GM21515 (cell line): Measurements from ENCODE around the gene TP53AIP1.

Experiments used
- ATAC-seq: cut with Tn5 transposase; IDR thresholded peaks from one replicate; pipeline ENCODE4 v1.9.1; 2021; ENCODE audit not compliant: unreplicated experiment

Gene TP53AIP1

DNA sequence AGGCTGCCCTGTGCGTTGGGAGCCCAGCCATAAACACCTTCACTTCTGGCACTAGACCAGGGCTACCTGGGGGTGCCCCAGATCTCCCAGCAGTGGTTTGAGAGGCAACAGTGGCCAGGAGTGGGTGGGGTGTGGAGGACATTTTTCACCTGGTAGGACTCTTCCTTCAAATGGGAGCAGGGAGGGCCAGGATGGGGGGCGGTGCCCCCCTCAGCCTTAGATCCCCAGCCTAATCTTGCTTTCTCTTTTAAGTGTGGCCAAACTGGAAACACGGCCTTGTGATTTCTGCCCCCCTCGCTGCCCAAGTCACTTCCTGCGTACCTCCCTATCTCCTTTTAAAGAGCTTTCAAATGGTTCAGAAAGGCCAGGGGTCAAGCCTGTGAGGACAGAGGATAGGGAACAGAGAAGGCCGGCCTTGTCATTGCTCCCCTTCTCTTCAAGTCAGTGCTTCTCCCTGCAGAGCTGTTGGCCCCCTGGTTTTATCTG, 50.7 kb downstream of the TP53AIP1 start:
- no peak for ATAC-seq

DNA sequence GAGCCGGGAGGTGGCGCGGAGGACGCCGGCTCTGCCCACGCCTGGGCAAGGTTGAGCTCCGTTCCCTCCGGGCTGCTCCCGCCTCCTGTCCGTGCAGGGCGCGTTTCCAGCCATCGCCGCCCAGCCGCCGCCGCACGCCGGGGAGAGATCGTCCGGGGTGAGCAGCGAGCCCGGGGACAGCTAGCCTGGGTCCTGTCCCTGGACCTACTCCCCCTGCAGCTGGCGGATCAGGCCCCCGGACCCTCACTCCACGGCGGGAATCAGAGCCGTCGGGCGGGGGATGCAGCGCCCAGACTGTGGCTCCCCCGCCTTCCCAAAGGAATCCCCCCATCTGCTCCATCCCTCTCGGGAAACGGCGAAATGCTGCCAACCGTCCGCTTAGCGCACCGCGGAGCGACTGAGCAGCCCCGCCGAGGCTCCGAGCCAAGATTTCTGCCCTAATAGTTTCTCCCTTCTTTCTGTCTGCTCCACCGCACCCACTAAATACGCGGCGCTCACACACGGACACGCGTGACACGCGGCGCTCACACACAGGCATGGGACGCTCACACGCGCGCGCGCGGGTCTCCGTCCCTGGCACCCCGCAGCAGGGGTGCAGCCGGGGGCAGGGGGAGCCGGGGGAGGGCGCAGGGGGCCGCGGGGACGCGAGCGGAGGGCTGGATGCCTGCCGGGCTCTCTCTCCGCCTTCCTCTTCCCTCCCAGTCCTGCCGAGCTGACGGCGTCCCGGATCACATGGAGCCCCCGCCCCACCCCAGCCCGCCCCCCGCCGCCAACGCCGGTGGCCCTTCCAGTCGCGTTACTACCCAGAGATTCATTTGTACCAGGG, 51.9 kb downstream of the TP53AIP1 start, which contains the start of gene KCNJ5:
KCNJ5 (plus strand) TSS at position 814 of the 826 bp plus-strand sequence. CDS start 19,918 bp downstream, outside the sequence.
- no peak for ATAC-seq

DNA sequence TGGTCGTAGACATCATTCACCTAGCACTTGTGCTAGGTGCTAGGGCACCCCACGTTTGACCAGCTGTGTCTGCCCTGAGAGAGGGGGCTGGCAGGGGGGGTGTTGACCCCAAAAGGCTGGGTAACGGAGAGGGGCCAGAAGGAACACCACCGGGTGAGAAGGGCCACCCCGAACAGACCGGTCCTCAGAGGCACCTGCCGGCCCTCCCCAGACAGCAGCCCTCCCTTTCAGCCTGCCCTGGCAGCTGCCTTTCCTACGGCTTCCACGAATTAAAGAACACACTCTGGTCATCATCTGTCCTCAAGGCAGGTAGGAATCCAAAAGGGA, 52.5 kb downstream of the TP53AIP1 start:
- no peak for ATAC-seq

DNA sequence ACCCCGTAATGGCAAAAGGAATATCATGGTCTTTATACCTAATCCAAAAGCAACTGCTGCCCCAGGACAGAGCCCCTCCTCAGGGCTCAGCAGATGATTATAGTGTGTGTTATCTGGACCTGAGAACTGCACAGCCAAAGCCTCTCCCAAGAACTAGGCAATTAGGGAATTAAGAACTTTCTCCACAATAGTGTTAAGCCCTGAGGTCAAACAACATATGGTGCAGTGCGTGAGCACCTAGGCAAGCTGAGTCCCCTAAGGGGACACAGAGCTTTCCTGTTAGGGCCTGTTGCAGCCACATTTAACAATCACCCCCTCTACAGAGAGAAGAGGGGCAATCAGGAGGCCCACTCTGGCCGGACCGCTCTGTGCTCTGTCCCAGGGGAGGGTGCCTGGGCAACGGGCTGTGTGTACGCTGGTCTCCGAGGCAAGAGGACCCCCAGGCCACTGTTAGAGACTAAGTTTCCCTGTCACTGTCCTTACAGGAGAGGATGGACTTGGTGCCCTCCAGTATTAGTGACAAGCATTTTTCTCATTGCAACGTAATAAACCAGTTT, 52.9 kb downstream of the TP53AIP1 start:
- ATAC-seq, result no peak

DNA sequence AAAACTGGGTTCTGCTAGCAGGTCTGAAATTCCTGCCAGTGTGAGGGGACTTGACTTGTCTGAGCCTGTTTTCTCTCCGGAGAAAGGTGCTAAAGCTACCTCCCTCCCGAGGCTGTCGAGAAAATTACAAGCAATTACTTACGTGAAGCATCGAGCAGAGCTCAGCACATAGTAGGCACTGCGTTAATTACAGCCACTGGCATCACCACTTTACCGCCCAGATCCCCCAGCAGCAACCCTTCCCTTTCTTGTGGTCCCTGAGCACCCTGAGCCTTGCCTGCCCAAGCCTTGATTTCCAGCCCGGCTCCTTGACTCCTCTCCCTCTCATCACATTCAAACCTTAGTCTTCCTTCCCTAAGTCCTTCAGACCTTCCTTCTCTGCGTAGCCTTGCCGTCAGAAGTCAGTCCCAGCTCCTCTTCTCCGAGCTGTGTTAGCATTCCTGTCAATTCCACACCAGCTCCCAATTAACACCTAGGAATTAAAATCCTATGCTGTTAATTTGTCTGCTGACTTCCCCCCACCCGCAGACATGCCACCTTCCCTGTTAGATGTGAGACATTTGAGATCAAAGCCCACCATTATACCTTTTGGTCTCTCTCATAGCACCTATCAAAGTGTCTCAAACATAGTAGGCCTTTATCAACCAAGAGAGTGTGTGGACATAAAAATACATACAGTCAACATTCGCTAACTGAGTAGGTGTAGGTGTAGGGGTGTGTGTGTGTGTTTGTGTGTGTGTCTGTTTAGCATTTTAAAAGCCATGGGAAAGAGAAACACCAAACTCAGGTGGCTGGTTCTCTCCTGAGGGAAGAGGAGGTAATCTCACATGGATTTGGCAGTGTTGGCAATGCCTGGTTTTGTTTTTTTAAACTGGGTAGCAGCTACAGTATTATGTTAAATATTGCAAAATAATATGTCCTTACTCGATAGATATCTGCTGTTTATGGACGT, 54.4 kb downstream of the TP53AIP1 start:
- no peak for ATAC-seq

DNA sequence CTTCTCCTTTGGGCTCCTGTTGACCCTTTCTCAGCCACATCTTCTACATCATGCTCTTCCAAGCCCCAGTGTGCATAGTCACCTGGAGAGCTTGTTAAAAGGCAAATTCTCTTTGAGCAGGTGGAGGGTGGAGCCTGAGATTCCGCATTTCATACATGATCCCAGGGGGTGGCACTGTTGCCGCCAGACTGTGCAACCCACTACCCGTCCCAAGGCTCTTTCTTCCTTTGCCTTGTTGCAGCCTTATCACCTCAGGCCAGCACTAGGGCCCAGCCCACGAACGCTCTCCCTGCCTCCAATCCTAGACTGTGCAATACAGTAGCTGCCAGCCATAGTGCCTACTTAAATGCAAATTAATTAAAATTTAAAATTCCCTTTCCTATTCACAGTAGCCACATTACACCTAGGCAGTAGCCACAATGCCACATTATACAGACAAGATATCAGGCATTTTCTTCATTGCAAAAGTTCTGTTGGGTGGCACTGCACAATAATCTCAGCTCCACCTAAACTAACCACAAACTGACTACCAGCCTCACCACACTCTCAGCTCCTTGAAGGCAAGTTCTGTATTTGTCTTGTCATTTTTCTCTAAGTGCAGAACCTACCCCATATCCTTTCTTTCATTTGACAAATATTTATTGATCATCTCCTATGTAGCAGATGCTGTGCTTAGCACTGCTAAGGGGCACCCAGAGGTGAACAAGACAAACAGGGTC, 56.1 kb downstream of the TP53AIP1 start:
- no peak for ATAC-seq
